ENCODE data around the gene OR6Y1. TPM values are rescaled to one million over a fixed set of nuclear protein-coding genes. Genes with fewer than 3 reads are reported as not detected.

Gene OR6Y1
- total RNA-seq, 3 donors from 2014 or later (not counting 1 experiment from before 2014, with no cell fraction given), result not detected

GRCh38 chr1:158521666-158522058 is 32.5 kb downstream of the OR6Y1 start:
- intact Hi-C loops (cut with micrococcal nuclease), result no loop called here
- TF ChIP-seq CTCF (IDR thresholded peaks at IDR 0.05), result no peak
- WGBS (ENCODE audit: insufficient coverage), result 85% methylated on average over 1 of the region's 2 CpGs
- Histone ChIP-seq H3K4me1 (ENCODE audit: control insufficient read depth, insufficient read depth, low read length) (no peaks in the 10 kb centered on the region), H3K36me3 (ENCODE audit: control insufficient read depth, insufficient read depth, low read length) (no peaks in the 10 kb centered on the region), H3K27ac (ENCODE audit: low read length) (no peak overlapping the region), H3K27me3 (ENCODE audit: control insufficient read depth, insufficient read depth, low read length) (peaks cover 10% of the 10 kb centered on the region), H3K4me3 (ENCODE audit: low read length) (no peak overlapping the region), H3K9me3 (ENCODE audit: control insufficient read depth, insufficient read depth, low read length) (no peaks in the 10 kb centered on the region)
- no peaks in the 10 kb centered on the region for H3K36me3 Mint-ChIP-seq
- peaks cover 22 to 68% of the 10 kb centered on the region in 2 donors for H3K27me3 Mint-ChIP-seq (ENCODE audit: low read depth in 2 of 2)
- DNase-seq, result no peak
- no peaks in the 10 kb centered on the region for H3K9me3 Mint-ChIP-seq
- H3K27ac Mint-ChIP-seq, result no peak overlapping the region
- no peak overlapping the region for H3K4me3 Mint-ChIP-seq
- ATAC-seq, result no peak
- H3K4me1 Mint-ChIP-seq, result no peaks in the 10 kb centered on the region

GRCh38 chr1:158520955-158521665 is 33.1 kb downstream of the OR6Y1 start:
- ATAC-seq (no peak), DNase-seq (no peak)
- H3K4me1 Mint-ChIP-seq, result no peaks in the 10 kb centered on the region
- no peak for TF ChIP-seq CTCF (IDR thresholded peaks at IDR 0.05)
- H3K27me3 Mint-ChIP-seq (ENCODE audit: low read depth in 2 of 2), result peaks cover 22 to 67% of the 10 kb centered on the region in 2 donors
- no peaks in the 10 kb centered on the region for H3K36me3 ChIP-seq (ENCODE audit: control insufficient read depth, insufficient read depth, low read length)
- WGBS (ENCODE audit: insufficient coverage), result 87% methylated on average over 3 of the region's 3 CpGs
- H3K4me3 ChIP-seq (ENCODE audit: low read length), result no peak overlapping the region
- intact Hi-C loops (cut with micrococcal nuclease), result no loop called here
- no peaks in the 10 kb centered on the region for H3K9me3 Mint-ChIP-seq
- no peak overlapping the region for H3K4me3 Mint-ChIP-seq
- H3K36me3 Mint-ChIP-seq, result no peaks in the 10 kb centered on the region
- peaks cover 10% of the 10 kb centered on the region for H3K27me3 ChIP-seq (ENCODE audit: control insufficient read depth, insufficient read depth, low read length)
- H3K27ac Mint-ChIP-seq, result no peak overlapping the region
- no peaks in the 10 kb centered on the region for H3K9me3 ChIP-seq (ENCODE audit: control insufficient read depth, insufficient read depth, low read length)
- no peaks in the 10 kb centered on the region for H3K4me1 ChIP-seq (ENCODE audit: control insufficient read depth, insufficient read depth, low read length)
- H3K27ac ChIP-seq (ENCODE audit: low read length), result no peak overlapping the region

DNA sequence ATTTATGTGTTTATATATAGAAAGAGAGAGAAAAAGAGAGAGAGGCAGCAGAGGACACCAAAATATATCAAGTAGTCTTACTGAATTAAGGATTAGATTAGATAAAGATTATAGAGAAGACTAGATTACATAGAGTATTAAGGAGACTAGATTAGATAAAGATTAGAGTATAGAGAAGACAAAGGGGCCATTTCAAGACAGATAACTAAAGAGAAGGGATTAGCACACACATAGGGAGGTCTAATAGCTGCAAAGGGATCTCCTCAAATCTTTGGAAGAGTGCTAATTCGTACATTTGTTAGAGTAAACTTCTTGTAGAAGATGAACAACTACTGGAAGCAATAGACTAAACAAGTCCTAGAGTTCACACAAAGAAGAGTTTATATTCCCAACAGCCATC is 34.2 kb downstream of the OR6Y1 start:
- DNase-seq (no peak), ATAC-seq (no peak)
- Histone ChIP-seq H3K36me3 (ENCODE audit: control insufficient read depth, insufficient read depth, low read length) (no peaks in the 10 kb centered on the region), H3K9me3 (ENCODE audit: control insufficient read depth, insufficient read depth, low read length) (no peaks in the 10 kb centered on the region), H3K4me3 (ENCODE audit: low read length) (no peak overlapping the region), H3K27me3 (ENCODE audit: control insufficient read depth, insufficient read depth, low read length) (peaks cover 15% of the 10 kb centered on the region), H3K27ac (ENCODE audit: low read length) (no peak overlapping the region), H3K4me1 (ENCODE audit: control insufficient read depth, insufficient read depth, low read length) (no peaks in the 10 kb centered on the region)
- no peaks in the 10 kb centered on the region for H3K9me3 Mint-ChIP-seq
- H3K4me1 Mint-ChIP-seq, result no peaks in the 10 kb centered on the region
- H3K36me3 Mint-ChIP-seq, result no peaks in the 10 kb centered on the region
- no peak for TF ChIP-seq CTCF (IDR thresholded peaks at IDR 0.05)
- intact Hi-C loops (cut with micrococcal nuclease), result no loop called here
- H3K27ac Mint-ChIP-seq, result no peak overlapping the region
- no CpG with 5 or more reads among the region's 1 CpG for WGBS (ENCODE audit: insufficient coverage)
- no peak overlapping the region for H3K4me3 Mint-ChIP-seq
- H3K27me3 Mint-ChIP-seq (ENCODE audit: low read depth in 2 of 2), result peaks cover 25 to 71% of the 10 kb centered on the region in 2 donors

- no peak for TF ChIP-seq CTCF (IDR thresholded peaks at IDR 0.05)
- Mint-ChIP-seq H3K27me3 (ENCODE audit: low read depth in 2 of 2) (peaks cover 17 to 66% of the 10 kb centered on the region in 2 donors), H3K4me1 (no peaks in the 10 kb centered on the region), H3K4me3 (no peak overlapping the region), H3K36me3 (no peaks in the 10 kb centered on the region), H3K27ac (no peak overlapping the region), H3K9me3 (no peaks in the 10 kb centered on the region)
- intact Hi-C loops (cut with micrococcal nuclease), result no loop called here
- Histone ChIP-seq H3K27ac (ENCODE audit: low read length) (no peak overlapping the region), H3K9me3 (ENCODE audit: control insufficient read depth, insufficient read depth, low read length) (no peaks in the 10 kb centered on the region), H3K27me3 (ENCODE audit: control insufficient read depth, insufficient read depth, low read length) (peaks cover 11% of the 10 kb centered on the region), H3K4me1 (ENCODE audit: control insufficient read depth, insufficient read depth, low read length) (no peaks in the 10 kb centered on the region), H3K36me3 (ENCODE audit: control insufficient read depth, insufficient read depth, low read length) (no peaks in the 10 kb centered on the region), H3K4me3 (ENCODE audit: low read length) (no peak overlapping the region)
- ATAC-seq, result no peak
- no peak for DNase-seq
Measured at GRCh38 chr1:158516966-158517365, 37.2 kb downstream of the OR6Y1 start.

All from natural killer cell (primary cell).